Esophagus muscularis mucosa (tissue), 4 donors: Measurements from ENCODE around the gene ADSS1. TPM values are rescaled to one million over a fixed set of nuclear protein-coding genes. Genes with fewer than 3 reads are reported as not detected.

ENCODE experiments used
- DNase-seq: peaks from one replicate; pipeline ENCODE4 v3.0.0-alpha.2; 2017; ENCODE audit errors: extremely low spot score
- H3K27ac ChIP-seq, 4 donors: fragments of 200-600 bp; sonication (generic); replicated peaks in 1 of 4; 1 replicate in 3 of 4; 2 replicates in 1 of 4; pipeline ENCODE4 v1.5.1; 2016 to 2019; ENCODE audit warnings: mild to moderate bottlenecking in 1 of 4
- H3K27me3 ChIP-seq, 4 donors: fragments of 200-600 bp; sonication (generic); one replicate each; pipeline versions ENCODE4 v1.5.1 to v1.6.0; 2016 to 2019
- H3K36me3 ChIP-seq, 4 donors: fragments of 200-600 bp; sonication (generic); one replicate each; pipeline ENCODE4 v1.5.1; 2016 to 2019
- H3K4me1 ChIP-seq, 4 donors: fragments of 200-600 bp; sonication (generic); one replicate each; pipeline ENCODE4 v1.5.1; 2016 to 2019
- H3K4me3 ChIP-seq, 4 donors: fragments of 200-600 bp; sonication (generic); 1 replicate in 2 of 4; 2 replicates in 2 of 4; pipeline ENCODE4 v1.5.1; 2016 to 2019; ENCODE audit warnings: mild to moderate bottlenecking in 4 of 4, moderate library complexity in 1 of 4
- H3K9me3 ChIP-seq, 4 donors: fragments of 200-600 bp; sonication (generic); 1 replicate in 3 of 4; 2 replicates in 1 of 4; pipeline ENCODE4 v1.5.1; 2016 to 2019
- CTCF ChIP-seq, 3 experiments: fragments of 200-600 bp in 2 of 3; fragments of 450-650 bp in 1 of 3; sonication (generic) in 2 of 3; IDR thresholded peaks; one replicate each; pipeline ENCODE4 v1.5.1; 2017 to 2019; ENCODE audit warnings: antibody characterized with exemption in 3 of 3, mild to moderate bottlenecking in 2 of 3, moderate library complexity in 1 of 3
- EP300 ChIP-seq: sonication (generic); formaldehyde crosslinking; IDR thresholded peaks from one replicate; pipeline ENCODE4 v1.6.1; 2017; ENCODE audit warnings: antibody characterized with exemption
- POLR2A ChIP-seq: fragments of 450-650 bp; IDR thresholded peaks from one replicate; pipeline ENCODE4 v1.6.1; 2017; ENCODE audit warnings: antibody characterized with exemption, moderate library complexity, mild to moderate bottlenecking, low read depth
- POLR2AphosphoS5 ChIP-seq, 2 donors: sonication (generic); formaldehyde crosslinking; IDR thresholded peaks; one replicate each; pipeline ENCODE4 v1.6.1; 2017; ENCODE audit warnings: antibody characterized with exemption in 2 of 2
- WGBS: methylation state at CpG from one replicate; pipeline ENCODE4 v1.1.5; 2018; 5-methylcytosine and 5-hydroxymethylcytosine counted together
- intact Hi-C: fragments of 100-400 bp; cut with DNase I; formaldehyde crosslinking; loops from one replicate; pipeline ENCODE4 v1.15.1; 2023
- total RNA-seq, 4 donors: library from RNA; depleted of rRNA; stranded (reverse); fragments of >200 nt; gene quantifications; one replicate each; pipeline versions ENCODE4 v1.1.0 to v1.2.1, GENCODE V29; 2016

ADSS1 gene
- total RNA-seq, 4 donors from 2014 or later = 4.3 to 7.9 (median 5.7) TPM

GRCh38 chr14:104700747-104701217, 23.2 kb upstream of the ADSS1 start:
- H3K4me3 ChIP-seq = no peak overlapping the region
- WGBS = 82% methylated on average over 20 of the region's 22 CpGs
- H3K27me3 ChIP-seq = no peaks in the 10 kb centered on the region
- intact Hi-C loops = no loop called here
- TF ChIP-seq CTCF (IDR thresholded peaks at IDR 0.05) (no peak), POLR2AphosphoS5 (IDR thresholded peaks at IDR 0.05) (no peak)
- no peaks in the 10 kb centered on the region for H3K9me3 ChIP-seq
- H3K27ac ChIP-seq = peak overlapping the region in 3 of 4 donors; percentile 62 to 65 (median 64)
- no peak for DNase-seq
- H3K4me1 ChIP-seq = peaks cover 50 to 66% (median 60%) of the 10 kb centered on the region in 4 donors
- H3K36me3 ChIP-seq = peaks cover 33 to 59% (median 56%) of the 10 kb centered on the region in 4 donors

GRCh38 chr14:104701383-104702076, 22.5 kb upstream of the ADSS1 start:
- no peak for TF ChIP-seq EP300
- TF ChIP-seq CTCF (IDR thresholded peaks at IDR 0.05) = no peak
- TF ChIP-seq POLR2A = no peak
- no peak for TF ChIP-seq POLR2AphosphoS5 (IDR thresholded peaks at IDR 0.05)
- DNase-seq = no peak
- intact Hi-C loops = no loop called here
- Histone ChIP-seq H3K9me3 (no peaks in the 10 kb centered on the region), H3K4me1 (peaks cover 42 to 59% (median 52%) of the 10 kb centered on the region in 4 donors), H3K36me3 (peaks cover 38 to 61% (median 59%) of the 10 kb centered on the region in 4 donors), H3K27ac (no peak overlapping the region), H3K27me3 (no peaks in the 10 kb centered on the region), H3K4me3 (no peak overlapping the region)
- 89% methylated on average over 29 of the region's 46 CpGs for WGBS

- H3K36me3 ChIP-seq = peaks cover 38 to 64% (median 62%) of the 10 kb centered on the region in 4 donors
- TF ChIP-seq POLR2A = no peak
- no peak for TF ChIP-seq EP300
- no peak for TF ChIP-seq POLR2AphosphoS5 (IDR thresholded peaks at IDR 0.05)
- TF ChIP-seq CTCF (IDR thresholded peaks at IDR 0.05) = no peak
- 84% methylated on average over 12 of the region's 12 CpGs for WGBS
- no peak overlapping the region for H3K27ac ChIP-seq
- DNase-seq = no peak
- intact Hi-C loops = no loop called here
- H3K4me1 ChIP-seq = peaks cover 37 to 58% (median 47%) of the 10 kb centered on the region in 4 donors
- H3K9me3 ChIP-seq = no peaks in the 10 kb centered on the region
- H3K27me3 ChIP-seq = no peaks in the 10 kb centered on the region
- no peak overlapping the region for H3K4me3 ChIP-seq
These were observed 21.9 kb upstream of the ADSS1 start for GRCh38 chr14:104702106-104702505.

- Histone ChIP-seq H3K27ac (no peak overlapping the region), H3K27me3 (no peaks in the 10 kb centered on the region), H3K4me3 (no peak overlapping the region), H3K36me3 (peaks cover 38 to 64% (median 62%) of the 10 kb centered on the region in 4 donors), H3K4me1 (peaks cover 32 to 57% (median 45%) of the 10 kb centered on the region in 4 donors), H3K9me3 (no peaks in the 10 kb centered on the region)
- TF ChIP-seq POLR2A = no peak
- TF ChIP-seq CTCF (IDR thresholded peaks at IDR 0.05) = no peak
- TF ChIP-seq POLR2AphosphoS5 (IDR thresholded peaks at IDR 0.05) = no peak
- TF ChIP-seq EP300 = no peak
- intact Hi-C loops = no loop called here
- DNase-seq = no peak
- 84% methylated on average over 4 of the region's 4 CpGs for WGBS
These were observed 21.4 kb upstream of the ADSS1 start for GRCh38 chr14:104702673-104703072.

- Histone ChIP-seq H3K4me1 (peaks cover 31 to 57% (median 42%) of the 10 kb centered on the region in 4 donors), H3K36me3 (peaks cover 38 to 64% (median 62%) of the 10 kb centered on the region in 4 donors), H3K27ac (no peak overlapping the region), H3K9me3 (no peaks in the 10 kb centered on the region), H3K27me3 (no peaks in the 10 kb centered on the region), H3K4me3 (no peak overlapping the region)
- intact Hi-C loops = no loop called here
- TF ChIP-seq POLR2AphosphoS5 (IDR thresholded peaks at IDR 0.05) (no peak), EP300 (no peak), CTCF (IDR thresholded peaks at IDR 0.05) (no peak), POLR2A (no peak)
- no peak for DNase-seq
- WGBS = 95% methylated on average over 23 of the region's 28 CpGs
These were observed 20.8 kb upstream of the ADSS1 start for GRCh38 chr14:104703269-104703668.
